HG03064 (cell line): ENCODE data around the gene FCHO1.

Experiments used
- ATAC-seq: cut with Tn5 transposase; IDR thresholded peaks from one replicate; pipeline ENCODE4 v1.9.1; 2021; ENCODE audit warnings: low read depth; ENCODE audit not compliant: unreplicated experiment

Gene FCHO1

GRCh38 chr19:17727843-17728242 lies 23.4 kb upstream of the FCHO1 start:
- no peak for ATAC-seq

- ATAC-seq, result no peak
Measured at GRCh38 chr19:17733127-17733526, 18.1 kb upstream of the FCHO1 start.

DNA sequence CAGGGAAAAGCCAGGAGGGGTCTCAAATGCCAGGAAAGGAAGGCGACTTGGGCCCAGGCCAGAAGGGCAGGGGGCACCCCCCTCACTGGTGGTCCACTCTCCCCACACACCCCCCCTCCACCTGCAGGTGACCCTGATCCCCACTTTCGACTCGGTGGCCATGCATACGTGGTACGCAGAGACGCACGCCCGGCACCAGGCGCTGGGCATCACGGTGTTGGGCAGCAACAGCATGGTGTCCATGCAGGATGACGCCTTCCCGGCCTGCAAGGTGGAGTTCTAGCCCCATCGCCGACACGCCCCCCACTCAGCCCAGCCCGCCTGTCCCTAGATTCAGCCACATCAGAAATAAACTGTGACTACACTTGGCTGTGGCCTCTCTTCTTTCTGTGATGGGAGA lies 17.1 kb upstream of the FCHO1 start:
- no peak for ATAC-seq

- ATAC-seq, result no peak
Measured at GRCh38 chr19:17735410-17735809, 15.9 kb upstream of the FCHO1 start.

DNA sequence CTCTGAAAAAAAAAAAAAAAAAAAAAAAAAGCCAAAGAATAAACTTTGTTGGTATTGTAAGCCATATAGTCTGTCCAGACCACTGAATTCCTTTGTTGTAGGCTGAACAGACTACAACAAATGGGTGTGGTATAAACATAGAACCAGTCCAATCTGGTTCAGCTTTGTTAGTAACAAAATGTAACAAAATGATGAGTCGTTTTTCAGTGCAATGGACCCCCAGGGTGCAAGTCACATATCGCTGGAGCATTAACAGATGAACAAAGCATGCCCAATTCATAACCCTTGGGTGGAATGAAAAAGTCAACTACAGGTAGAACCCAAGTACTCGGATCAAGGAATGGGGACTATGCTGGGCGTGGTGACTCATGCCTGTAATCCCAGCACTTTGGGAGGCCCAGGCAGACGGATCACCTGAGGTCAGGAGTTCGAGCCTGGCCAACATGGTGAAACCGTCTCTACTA lies 13.6 kb upstream of the FCHO1 start:
- no peak for ATAC-seq

GRCh38 chr19:17739121-17739875 lies 12.0 kb upstream of the FCHO1 start:
- ATAC-seq, result no peak

GRCh38 chr19:17741456-17741855 lies 9.8 kb upstream of the FCHO1 start:
- ATAC-seq, result no peak

DNA sequence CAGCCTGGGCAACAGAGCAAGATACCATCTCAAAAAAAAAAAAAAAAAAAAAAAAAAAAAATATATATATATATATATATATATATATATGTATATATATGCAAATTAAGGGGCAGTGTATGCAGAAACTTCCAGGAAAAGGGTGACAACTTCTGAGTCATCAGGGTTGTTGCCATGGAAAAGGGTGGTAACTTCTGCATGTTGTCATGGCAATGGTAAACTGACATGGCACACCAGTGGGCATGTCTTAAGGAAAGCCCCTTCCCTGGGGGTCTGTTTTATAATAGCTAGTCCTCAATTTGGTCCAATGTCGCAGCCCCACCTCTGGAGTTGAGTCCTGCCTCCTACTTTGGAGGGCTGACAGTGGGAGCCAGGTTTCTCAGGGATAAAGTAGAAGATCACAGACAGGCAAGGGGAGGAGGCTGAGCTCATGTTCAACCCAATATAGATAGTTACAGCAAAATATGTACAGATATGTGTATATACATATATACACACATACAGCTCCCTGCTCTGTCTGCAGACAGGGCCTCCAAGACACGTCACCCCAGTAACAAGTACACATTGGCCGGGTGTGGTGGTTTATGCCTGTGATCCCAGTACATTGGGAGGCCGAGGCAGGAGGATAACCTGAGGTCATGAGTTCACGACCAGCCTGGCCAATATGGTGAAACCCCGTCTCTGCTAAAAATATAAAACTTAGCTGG lies 7.2 kb upstream of the FCHO1 start:
- no peak for ATAC-seq

- peak; percentile 65 for ATAC-seq
Measured at GRCh38 chr19:17747205-17748098, 3.8 kb upstream of the FCHO1 start.

- no peak for ATAC-seq
Measured at GRCh38 chr19:17748884-17749638, 2.2 kb upstream of the FCHO1 start.

DNA sequence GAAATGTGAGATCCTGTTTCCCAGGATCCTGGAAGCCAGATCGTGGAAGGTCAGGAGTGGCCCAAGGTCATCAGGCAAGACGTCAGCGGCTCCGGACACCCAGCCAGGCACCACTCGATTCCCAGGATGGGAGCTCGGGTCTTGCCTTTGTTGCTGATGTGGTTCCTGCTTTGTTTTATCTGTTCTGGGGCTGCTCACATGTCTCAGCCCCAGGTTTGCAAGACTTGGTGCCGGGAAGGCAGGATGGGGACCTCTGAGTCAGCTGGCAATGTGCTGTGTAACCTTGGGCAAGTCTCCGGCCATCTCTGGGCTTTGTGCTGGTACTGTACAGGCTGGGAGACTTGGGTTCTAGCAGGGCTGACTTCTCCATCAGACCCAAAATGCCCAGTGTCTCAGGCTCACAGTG lies 1.4 kb upstream of the FCHO1 start:
- ATAC-seq, result no peak

DNA sequence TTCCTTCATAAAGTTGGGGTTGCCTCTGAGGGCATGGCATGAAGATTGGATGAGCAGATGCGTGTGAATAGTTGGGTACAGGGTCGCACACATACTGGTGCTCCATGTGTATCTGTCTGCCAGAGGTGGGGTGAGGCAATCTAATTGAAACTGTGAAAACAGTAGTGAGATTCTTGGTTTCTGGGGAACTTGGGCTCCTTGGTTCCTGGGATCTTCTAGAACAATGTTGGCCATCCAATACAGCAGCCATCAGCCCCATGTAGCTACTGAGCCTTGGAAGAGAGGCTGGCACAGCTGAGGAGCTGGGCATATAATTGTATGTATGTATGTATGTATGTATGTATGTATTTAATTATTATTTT lies 616 bp downstream of the FCHO1 start:
- no peak for ATAC-seq

- ATAC-seq, result no peak
Measured at GRCh38 chr19:17752865-17753639, 1.8 kb downstream of the FCHO1 start.

- no peak for ATAC-seq
Measured at GRCh38 chr19:17753976-17754375, 2.7 kb downstream of the FCHO1 start.

- no peak for ATAC-seq
Measured at GRCh38 chr19:17754634-17755442, 3.6 kb downstream of the FCHO1 start.

- no peak for ATAC-seq
Measured at GRCh38 chr19:17755443-17755890, 4.2 kb downstream of the FCHO1 start.

DNA sequence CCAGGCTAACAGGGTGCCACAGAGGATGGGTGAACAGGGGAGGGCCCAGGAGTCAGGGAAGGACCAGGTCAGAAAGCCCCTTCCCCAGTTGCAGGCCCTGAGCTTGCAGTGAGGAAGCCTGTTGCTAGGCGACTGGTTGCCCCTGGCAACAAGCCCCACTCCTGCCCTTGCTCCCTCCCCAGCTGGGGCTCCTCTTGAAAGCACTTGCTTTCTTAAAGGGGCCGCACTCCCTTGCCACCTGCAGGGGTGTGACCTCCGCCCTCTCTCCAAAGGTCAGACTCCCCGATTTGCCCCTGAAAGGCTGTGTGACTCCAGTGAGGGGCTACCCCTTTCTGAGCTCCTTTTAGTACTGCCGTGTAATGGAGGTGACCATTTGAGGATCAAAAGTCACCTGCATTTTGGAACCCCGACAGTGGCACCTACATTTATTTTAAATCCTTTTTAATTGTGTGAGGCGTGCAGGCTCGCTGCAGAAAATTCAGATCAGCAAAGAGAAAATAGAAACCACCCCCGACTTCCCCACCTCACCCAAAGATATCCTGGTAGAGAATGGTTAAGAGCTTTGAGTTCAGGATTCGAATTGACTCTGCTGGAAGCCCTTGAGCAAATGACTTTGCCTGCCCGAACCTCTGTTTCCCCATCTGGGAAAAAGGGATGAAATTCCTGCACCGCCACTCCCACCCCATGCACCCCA lies 4.8 kb downstream of the FCHO1 start:
- no peak for ATAC-seq

GRCh38 chr19:17757125-17757524 lies 5.8 kb downstream of the FCHO1 start:
- no peak for ATAC-seq
